BE2C (cell line): ENCODE results near the gene LNX2.

ENCODE experiments used
- DNase-seq: peaks from one replicate; pipeline ENCODE4 v3.0.0-alpha.2; 2020
- H3K27me3 ChIP-seq: fragments of 250-450 bp; sonication (Bioruptor Pico); 2 replicates; pipeline ENCODE4 v1.5.1; 2020; ENCODE audit warnings: mild to moderate bottlenecking
- H3K36me3 ChIP-seq: fragments of 250-450 bp; sonication (Bioruptor Pico); 2 replicates; pipeline ENCODE4 v1.5.1; 2020; ENCODE audit warnings: mild to moderate bottlenecking
- H3K4me1 ChIP-seq: fragments of 250-450 bp; sonication (Bioruptor Pico); 2 replicates; pipeline ENCODE4 v1.5.1; 2020
- H3K4me3 ChIP-seq: 2 replicates; pipeline ENCODE4 v1.5.1; 2011; ENCODE audit warnings: low read depth, low read length
- H3K9me3 ChIP-seq: fragments of 250-450 bp; sonication (Bioruptor Pico); 2 replicates; pipeline ENCODE4 v1.5.1; 2020
- CTCF ChIP-seq: IDR thresholded peaks from 2 replicates; pipeline ENCODE4 v1.5.1; 2012; ENCODE audit warnings: mild to moderate bottlenecking, low read depth, low read length

Gene LNX2

GRCh38 chr13:27541386-27541785 lies 78.9 kb downstream of the LNX2 start:
- TF ChIP-seq CTCF = no peak
- no peaks in the 10 kb centered on the region for H3K4me1 ChIP-seq
- no peaks in the 10 kb centered on the region for H3K36me3 ChIP-seq
- H3K27me3 ChIP-seq = no peaks in the 10 kb centered on the region
- no peak overlapping the region for H3K4me3 ChIP-seq
- H3K9me3 ChIP-seq = no peaks in the 10 kb centered on the region
- DNase-seq = no peak

- Histone ChIP-seq H3K4me1 (no peaks in the 10 kb centered on the region; the same call in 1 of the 2 replicates), H3K4me3 (no peak overlapping the region), H3K36me3 (no peaks in the 10 kb centered on the region), H3K9me3 (no peaks in the 10 kb centered on the region), H3K27me3 (no peaks in the 10 kb centered on the region)
- DNase-seq = no peak
- no peak for TF ChIP-seq CTCF
Observed at GRCh38 chr13:27536361-27537101, 83.8 kb downstream of the LNX2 start.

- DNase-seq = no peak
Observed at GRCh38 chr13:27535546-27535945, 84.8 kb downstream of the LNX2 start.

GRCh38 chr13:27534981-27535380 lies 85.3 kb downstream of the LNX2 start:
- H3K27me3 ChIP-seq = no peaks in the 10 kb centered on the region
- no peaks in the 10 kb centered on the region for H3K36me3 ChIP-seq
- no peak for TF ChIP-seq CTCF
- no peak overlapping the region for H3K4me3 ChIP-seq
- H3K9me3 ChIP-seq = no peaks in the 10 kb centered on the region
- no peak for DNase-seq
- H3K4me1 ChIP-seq = no peaks in the 10 kb centered on the region; the same call in 1 of the 2 replicates

More at GRCh38 chr13:27535546-27535945, 84.8 kb downstream of the LNX2 start:
- Histone ChIP-seq H3K4me1 (no peaks in the 10 kb centered on the region; the same call in 1 of the 2 replicates), H3K4me3 (no peak overlapping the region), H3K27me3 (no peaks in the 10 kb centered on the region), H3K36me3 (no peaks in the 10 kb centered on the region), H3K9me3 (no peaks in the 10 kb centered on the region)
- TF ChIP-seq CTCF = no peak

GRCh38 chr13:27534108-27534980 lies 86.0 kb downstream of the LNX2 start:
- Histone ChIP-seq H3K4me1 (no peaks in the 10 kb centered on the region; the same call in 1 of the 2 replicates), H3K36me3 (no peaks in the 10 kb centered on the region), H3K27me3 (no peaks in the 10 kb centered on the region), H3K4me3 (no peak overlapping the region), H3K9me3 (no peaks in the 10 kb centered on the region)
- DNase-seq = no peak
- no peak for TF ChIP-seq CTCF
